Femur (tissue), 1 donor: ENCODE measurements around the gene SARNP.
"Not testable (repeated sequence)": the region's sequence is repeated elsewhere in the genome, so short reads cannot be mapped to it uniquely, and the experiment has no call there.

Experiments
- DNase-seq: peaks from one replicate; pipeline ENCODE4 v3.0.0-alpha.2; 2017

Gene SARNP, protein sequence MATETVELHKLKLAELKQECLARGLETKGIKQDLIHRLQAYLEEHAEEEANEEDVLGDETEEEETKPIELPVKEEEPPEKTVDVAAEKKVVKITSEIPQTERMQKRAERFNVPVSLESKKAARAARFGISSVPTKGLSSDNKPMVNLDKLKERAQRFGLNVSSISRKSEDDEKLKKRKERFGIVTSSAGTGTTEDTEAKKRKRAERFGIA

DNA sequence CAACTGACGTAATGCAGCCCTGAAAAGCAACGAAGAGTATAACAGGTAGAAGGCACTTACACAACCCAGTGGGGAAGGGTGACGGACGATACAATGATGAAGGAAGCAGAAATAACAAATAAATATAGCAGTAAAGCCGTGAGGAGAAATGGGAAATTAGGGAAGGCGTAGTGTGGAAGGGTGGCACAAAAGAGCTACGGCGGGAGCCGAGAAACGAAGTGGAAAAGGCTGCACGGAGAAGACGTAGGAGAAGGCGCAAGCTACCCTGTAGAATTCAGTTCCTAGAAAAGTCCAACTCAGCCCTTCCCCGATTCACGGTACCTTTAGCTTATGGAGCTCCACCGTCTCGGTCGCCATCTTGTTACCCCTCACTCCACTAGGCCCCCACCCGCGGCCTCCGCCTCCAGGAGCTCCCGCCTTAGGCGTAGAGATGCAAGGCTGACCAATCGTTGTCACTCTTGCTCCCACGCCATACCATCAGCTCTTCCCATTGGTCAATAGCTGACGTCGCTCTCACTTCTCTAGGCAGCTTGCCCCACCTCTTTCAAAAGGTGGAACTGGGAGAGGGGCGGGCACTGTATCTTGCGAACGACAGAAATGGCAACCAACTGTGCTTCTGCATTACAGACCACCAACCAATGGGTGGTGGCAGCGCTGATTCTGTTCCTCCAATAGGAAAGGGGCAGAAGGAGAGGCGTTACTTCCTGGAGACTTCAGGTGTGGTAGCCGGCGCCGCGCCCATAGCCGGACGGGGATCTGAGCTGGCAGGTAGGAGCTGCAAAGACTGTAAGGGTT, at the start of gene SARNP, which contains the start of gene ORMDL2:
TSS of gene SARNP (minus strand) at position 380 of the 795 bp plus-strand sequence. CDS start at position 357, 23 bp downstream.
TSS of gene ORMDL2 (plus strand) at position 697 of the 795 bp plus-strand sequence. CDS start 959 bp downstream, outside the sequence.
- peak; percentile 99 for DNase-seq

DNA sequence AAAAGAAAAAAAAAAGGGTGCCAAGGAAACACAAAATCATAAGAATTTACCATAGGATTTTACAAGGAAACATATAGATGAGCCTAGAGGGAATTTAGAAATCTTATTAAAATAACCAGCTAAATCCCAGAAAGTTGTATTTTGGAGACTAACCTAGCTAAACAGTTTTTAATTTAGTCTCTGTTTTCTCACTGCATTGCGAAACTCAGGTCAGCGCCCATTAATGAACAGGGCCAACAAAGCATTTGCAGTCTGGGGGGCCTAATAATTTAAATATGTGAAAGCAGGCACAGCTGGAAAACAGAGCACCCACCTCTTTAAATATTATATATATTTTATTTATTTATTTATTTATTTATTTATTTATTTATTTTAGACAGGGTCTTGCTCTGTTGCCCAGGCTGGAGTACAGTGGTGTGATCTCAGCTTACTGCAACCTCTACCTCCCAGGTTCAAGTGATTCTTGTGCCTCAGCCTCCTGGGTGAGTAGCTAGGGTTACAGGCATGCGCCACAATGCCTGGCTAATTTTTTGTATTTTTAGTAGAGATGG, 49.0 kb upstream of the SARNP start:
- not testable (repeated sequence) for DNase-seq

DNA sequence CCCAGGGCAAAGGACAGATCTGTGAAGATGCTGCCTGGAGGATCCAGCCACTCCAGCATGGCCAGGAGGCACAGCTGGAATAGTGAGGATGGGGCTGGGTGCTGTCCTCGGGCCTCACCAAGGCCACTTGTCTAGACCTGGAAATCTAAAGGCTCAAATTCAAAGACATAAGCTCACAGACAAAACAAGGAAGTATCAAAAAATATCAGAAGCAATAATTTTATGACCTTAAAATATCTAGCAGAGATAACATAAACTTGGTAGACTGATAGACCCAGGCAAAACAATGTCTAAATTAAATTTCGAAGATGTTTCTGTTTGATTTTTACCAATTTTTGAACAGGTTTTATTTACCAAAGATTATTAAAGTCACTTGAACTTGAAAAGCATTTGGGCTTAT, 47.8 kb upstream of the SARNP start:
- no peak for DNase-seq

DNA sequence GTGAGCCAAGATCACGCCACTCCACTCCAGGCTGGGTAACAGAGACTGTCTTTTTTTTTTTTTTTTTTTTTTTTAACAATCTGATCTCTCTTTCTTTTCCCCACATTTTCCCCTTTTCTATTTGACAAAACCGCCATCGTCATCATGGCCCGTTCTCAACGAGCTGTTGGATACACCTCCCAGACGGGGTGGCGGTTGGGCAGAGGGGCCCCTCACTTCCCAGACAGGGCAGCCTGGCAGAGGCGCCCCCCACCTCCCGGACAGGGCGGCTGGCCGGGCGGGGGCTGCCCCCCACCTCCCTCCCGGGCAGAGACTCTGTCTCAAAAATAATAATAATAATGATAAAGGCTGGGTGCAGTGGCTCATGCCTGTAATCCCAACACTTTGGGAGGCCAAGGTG, 45.4 kb upstream of the SARNP start:
- DNase-seq, result not testable (repeated sequence)

DNA sequence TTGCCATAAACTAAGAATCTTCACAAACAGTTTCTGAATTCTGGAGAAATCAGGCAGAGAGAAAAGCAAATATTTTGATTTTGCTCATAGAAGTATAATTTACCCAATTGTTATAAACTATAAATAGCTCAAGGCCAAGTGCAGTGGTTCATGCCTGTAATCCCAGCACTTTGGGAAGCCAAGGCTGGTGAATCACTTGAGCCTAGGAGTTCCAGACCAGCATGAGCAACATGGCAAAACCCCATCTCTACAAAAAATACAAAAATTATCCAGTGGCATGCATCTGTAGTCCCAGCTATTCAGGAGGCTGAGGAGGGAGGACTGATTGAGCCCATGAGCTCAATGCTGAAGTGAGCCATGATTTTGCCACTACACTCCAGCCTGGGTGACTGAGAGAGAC, 44.8 kb upstream of the SARNP start:
- DNase-seq, result no peak

DNA sequence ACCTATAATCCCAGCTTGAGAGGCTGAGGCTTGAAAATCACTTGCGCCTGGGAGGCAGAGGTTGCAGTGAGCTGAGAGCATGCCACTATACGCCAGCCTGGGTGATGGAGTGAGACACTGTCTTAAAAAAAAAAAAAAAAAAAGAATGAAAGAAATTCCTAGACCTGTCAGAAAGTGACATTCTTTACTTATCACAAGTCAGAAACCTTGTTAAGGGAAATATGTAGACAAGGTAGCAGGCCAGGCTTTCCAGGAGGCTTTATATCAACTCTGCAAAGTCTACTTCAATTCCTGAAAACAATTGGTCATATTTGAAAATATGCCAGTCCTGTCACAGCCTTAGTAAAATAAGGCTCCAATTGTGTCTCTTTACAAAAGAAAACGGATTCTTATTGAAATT, 44.3 kb upstream of the SARNP start:
- DNase-seq, result no peak

DNA sequence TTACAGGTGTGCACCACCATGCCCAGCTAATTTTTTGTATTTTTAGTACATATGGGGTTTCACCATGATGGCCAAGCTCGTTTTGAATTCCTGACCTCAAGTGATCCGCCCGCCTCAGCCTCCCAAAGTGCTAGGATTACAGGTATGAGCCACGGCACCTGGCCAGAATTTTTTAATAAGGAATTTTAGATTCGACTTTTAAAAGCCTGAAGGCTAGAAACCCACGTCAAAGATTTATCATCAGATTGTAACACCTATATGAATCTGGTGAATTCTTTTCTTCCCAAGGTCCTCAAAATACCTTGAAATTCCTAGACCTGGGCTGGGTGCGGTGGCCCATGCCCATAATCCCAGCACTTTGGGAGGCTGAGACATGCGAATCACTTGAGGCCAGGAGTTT, 43.9 kb upstream of the SARNP start:
- no peak for DNase-seq

DNA sequence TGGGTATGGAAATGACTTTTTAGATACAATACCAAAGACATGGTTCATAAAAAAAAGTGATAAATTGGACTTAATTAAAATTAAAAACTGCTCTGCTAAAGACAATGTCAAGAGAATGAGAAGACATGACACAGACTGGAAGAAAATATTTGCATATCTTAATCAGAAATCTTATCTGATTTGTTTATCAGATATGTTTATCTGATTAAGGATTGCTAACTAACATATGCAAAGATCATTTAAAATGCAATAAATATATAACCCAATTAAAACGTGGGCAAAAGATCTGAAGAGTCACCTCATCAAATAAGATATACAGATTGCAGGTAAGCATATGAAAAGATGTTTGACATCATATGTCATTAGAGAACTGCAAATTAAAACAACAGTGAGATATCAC, 35.2 kb upstream of the SARNP start:
- DNase-seq, result no peak

DNA sequence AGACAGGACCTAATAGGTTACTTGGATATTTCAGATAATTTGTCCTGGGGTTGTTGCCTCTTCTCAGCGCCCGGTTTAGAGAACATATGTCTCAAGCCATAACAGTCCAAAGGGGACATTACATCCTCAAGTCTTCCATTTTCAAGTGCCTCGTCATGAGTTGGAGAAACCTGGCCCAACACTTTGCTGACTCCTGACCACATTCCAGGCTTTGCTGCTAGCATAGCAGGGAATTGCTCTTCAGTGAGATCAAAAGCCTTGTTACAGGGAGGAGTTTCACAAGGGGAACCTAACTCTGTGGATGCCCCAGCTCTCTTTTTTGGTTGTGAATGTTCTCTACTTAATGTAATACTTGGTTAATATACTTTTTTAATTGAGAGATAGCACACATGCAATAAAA, 33.4 kb upstream of the SARNP start:
- DNase-seq, result no peak

DNA sequence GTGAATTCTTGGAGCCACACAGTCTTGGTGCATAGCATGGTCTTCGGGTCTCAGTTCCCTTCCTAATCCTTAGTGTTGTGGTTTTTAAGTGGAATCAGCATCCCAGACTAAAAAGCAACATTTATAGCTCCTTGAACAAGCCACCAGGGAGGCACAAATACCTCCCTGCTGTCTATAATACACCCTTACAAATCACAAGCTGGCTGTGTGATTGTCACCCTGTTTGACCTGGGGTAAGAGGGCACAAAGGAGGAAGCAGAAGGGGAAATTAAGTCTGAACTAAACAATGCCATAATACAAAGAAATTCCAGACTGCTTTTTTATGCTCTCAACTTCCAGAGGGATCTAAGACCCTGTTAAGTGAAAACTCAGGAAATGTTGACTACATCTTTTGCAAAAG, 32.9 kb upstream of the SARNP start:
- no peak for DNase-seq

DNA sequence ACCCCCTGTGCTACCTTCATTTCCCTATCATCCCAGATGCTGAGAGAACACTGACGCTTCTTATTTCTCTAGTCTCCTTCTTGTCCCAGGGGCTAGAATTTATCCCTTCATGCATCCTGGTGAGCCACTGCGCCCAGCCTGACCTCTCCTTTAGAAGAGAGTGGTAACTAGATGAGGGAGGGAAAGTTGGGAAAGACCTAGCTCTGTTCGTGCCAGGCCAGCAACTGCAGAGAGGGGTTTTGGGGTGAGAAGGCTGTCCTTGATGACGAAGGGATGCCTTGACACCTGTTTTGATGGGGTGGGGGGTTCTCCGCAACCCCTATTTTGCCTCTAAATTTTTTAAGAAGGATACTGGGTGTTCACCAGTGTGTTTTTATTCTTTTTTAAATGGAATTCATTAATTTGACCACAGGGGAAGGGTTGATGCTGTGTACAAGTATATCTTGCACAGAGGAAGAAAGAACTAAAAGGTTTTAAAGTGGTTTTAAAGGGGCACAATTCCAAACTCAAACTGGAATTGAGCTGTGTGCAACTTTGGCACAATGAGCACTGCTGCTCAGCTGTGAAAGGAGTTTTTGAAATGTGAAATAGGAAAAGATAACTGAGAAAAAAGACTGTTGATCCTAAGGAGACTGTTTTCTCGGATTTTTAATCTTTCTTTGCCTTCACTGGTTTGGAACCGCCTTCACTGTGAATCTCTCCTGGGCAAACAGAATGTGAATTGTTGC, 32.3 kb upstream of the SARNP start:
- DNase-seq, result no peak

DNA sequence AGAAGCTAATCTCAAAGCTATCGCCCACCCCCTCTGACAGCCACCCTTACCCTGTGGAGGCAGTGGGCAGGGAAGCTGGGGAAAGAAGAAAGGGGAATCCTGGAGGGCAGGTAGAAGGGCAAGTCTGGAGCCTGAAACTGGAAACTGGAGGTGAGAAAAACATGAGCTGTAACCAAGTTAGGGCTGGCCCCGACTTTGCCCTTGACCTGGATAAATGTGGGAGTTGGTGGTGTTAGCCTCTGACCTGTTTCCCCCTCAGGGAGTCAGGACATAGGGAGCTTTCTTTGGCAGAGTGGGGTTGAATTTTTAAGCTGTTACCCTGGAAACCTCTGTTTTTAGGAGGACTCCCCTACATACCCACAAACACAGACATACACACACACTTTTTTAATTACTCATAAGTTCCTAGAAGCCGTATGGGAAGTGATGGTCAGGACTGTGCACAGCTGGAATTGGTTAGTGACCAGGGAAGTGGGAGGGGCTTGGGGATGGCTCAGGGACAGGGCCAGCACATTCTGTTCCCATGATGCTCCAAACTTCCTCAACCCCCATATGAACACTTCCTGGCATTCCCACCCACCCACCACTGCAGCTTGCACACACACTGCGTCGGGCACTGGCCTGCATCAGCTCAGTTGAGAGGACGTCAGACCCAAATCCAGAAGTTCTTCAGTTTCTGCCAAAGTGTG, 30.2 kb upstream of the SARNP start:
- DNase-seq, result peak; percentile 95

DNA sequence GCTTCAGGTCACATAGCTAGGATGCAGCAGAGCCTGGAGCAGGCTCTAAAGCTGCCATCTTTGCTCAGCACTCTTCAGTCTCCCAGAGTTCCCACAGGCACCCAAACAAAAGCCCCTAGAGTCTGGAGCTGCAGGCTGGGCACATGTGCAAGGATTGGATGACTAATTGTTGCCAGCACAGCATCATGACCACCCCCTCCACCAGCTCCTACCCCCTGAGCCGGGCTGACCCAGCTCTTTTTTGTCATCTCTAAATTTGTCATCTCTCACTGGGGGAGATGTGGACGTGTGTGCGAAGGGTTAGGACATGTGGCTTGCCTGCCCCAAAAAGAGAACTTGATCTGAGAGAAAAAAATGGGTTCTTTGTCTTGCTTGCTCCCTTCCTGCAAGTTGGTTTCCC, 29.5 kb upstream of the SARNP start:
- no peak for DNase-seq

DNA sequence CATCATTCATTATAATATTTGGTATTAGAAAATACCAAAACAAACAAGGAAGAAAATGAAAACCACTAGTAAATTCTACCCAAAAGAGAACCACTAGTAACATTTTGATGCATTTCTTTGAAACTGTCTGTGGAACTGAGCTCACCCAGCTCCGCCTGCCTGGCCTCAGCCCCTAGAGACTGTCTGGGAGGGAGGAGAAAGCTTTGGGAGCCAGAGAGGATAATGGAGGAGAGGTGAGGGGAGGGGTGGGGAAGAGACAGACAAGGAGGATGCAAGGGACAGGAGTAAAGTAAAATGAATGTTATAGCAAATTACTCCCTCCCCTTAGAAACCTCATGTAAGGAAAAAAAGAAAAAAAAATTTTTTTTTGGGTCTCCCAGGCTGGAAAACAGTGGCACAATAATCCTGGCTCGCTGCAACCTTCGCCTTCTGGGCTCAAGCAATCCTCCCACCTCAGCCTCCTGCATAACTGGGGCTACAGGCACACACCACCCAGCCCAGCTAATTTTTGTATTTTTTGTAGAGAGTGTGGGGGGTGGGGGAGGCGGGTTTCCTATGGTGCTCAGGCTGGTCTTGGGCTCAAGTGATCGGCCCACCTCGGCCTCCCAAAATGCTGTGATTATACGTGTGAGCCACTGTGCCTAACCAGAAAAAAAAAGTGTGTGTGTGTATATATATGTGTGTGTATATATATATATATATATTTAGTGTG, 28.4 kb upstream of the SARNP start:
- DNase-seq, result peak; percentile 43

DNA sequence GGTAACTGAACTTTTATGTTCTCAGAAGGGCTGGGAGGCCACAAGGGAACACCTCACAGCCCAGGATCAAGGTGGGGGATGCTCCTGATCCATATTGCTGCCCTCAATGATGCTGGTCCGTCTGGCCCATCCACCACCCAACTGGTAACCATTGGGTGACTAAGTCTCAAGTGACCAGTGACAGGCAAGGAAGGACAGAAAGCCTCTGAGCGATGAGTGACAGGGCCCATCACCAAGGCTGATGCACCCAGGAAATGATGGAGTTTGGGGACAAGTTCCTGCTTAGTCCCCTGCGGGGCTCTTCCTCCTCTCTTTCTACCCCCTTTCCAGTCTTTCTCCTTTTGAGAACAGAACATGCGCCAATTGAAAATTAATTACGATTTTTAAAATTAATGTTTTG, 27.8 kb upstream of the SARNP start:
- DNase-seq, result no peak

DNA sequence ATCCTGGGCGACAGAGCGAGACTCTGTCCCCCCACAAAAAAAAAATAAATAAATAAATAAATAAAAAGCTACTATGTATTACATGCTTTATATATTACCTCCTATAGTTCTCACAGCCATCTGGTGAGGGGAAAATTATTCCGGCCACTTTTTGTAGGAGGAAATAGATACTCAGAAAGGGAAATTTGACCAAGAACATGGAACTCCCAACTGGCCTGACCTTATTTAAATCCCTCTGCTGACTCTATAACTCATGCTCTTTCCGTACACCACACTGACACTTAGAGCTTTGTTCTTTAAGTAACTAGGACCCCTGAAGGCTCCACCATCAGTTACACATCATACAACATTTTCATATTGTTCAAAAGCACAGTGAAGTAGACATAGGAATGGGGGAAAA, 27.4 kb upstream of the SARNP start:
- no peak for DNase-seq

DNA sequence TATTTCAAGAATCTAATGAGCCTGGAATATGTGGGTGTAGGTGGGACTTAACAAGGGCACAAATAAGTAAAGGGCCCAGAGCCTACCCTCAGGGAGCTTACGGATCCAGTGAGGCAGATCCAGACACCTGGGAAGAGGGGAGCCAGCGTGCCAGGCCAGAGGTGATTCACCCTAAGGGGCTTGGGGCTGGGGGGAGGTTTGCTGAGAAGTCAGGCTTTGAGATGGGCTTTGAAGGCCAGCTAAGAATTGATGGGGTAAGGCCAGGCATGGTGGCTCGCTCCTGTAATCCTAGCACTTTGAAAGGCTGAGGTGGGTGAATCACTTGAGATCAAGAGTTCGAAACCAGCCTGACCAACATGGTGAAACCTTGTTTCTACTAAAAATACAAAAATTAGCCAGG, 25.9 kb upstream of the SARNP start:
- DNase-seq, result no peak

DNA sequence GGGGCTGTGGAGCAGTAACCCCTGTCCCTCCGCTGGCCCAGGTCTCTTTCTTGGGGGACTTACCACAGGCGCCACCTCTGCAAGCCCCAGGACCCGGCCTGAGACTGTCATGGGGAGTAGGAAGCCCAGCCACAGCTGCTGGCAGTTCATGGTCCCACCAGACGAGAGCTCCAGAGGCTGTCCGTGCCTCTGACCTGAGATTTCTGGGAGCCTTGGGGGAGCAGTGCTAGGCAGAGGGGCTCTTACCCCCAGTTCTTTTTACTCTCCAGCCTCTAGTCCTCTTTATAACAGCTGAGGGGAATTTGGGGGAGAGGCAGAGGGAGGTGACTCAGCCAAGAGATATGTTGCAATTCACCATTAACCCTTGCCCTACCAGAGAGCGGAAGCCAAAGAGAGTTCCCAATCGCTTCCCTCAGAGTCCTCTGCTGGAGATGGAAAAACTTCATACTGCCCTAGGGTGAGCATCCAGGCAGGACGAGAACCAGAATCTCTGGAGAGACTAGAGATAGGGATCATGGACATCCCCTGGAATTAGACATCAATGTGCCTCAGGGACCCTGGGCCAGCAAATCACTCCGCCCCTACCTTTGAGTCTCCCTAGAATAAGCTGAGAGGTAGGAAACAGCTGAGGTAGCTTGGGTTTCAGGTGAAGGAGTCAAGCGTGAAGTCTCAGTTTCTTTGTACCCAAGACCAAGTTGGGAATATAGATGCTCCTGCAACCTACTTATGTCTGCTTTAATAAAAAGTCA, 25.3 kb upstream of the SARNP start, which contains the start of gene MMP19:
TSS of gene MMP19 (minus strand) at position 256 of the 749 bp plus-strand sequence. CDS start at position 150, 106 bp downstream.
- DNase-seq, result peak; percentile 36

DNA sequence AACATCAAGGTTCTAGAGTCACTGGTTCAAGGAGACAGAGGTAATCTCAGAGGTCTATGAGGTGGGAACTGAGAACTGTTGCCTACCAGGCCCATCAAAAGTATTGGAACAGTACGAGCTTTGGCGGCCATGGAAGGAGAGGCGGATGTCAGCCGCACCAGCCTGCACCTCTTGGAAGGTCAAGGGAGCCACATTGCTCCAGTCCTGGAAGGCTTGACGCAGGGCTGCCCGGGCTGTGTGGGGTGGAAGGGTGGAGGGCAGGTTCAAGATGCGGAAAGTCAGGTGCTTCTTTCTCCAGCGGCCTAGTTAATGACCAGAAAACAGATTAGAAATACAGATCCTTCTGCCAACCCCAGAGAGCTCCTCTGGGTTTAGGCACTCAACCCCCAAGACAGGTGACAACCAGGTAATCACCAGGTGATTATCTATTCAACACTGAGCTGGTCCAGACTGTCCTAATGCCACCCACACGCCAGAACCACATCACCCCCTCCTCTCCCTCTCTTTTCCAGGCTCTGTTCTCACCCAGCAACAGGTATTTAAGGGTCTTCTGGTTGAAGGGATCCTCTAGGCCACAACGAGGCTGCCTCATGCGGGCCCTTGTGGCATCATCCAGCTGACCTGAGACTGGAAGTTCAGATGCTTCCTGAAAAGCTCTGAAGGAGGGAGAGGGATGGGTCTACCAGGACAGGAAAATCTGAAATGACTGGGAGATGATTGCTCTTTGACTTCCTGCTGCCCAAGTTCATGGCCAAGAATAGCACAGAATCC, 23.2 kb upstream of the SARNP start:
- no peak for DNase-seq

DNA sequence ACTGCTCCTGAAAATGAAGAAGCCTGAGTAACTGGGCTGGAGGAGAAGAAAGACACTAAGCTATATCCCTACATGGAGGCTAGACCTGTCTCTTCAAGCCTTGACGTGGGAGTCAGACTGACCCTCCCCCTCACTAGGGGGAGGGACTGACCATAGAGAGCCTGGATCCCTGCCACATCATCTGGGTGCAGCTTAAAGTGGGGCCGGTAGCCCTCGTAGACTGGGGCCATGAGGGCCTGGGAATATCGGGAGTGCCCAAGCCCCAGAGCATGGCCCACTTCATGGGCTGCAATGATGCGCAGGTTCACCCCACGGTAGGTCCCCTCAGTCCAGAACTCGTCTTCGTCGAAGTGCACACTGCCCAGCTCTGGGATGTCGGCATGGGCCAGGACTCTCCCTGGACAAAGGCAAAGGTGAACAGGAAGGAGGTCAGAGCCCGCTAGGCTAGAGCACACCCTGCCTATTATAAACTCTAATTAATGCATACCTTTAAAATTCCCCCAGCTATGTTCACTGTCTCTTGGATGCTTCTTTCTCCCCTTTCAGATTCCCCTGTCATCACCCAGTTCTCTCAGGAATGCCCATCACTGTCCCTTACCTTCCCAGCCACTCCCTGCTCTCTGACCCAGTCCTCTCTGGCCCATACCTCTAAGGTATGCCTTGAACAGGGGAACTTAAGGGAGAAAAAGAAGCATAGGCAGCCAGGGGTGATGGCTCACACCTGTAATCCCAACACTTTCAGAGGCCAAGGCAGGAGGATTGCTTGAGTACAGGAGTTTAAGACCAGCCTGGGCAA, 22.0 kb upstream of the SARNP start:
- DNase-seq, result no peak
